GM19351 (cell line): Measurements from ENCODE around the gene NETO2.
"Not testable (repeated sequence)": the region's sequence is repeated elsewhere in the genome, so short reads cannot be mapped to it uniquely, and the experiment has no call there.

Experiments used
- ATAC-seq: cut with Tn5 transposase; IDR thresholded peaks from one replicate; pipeline ENCODE4 v1.9.1; 2021; ENCODE audit warnings: mild to moderate bottlenecking, moderate library complexity; ENCODE audit not compliant: unreplicated experiment

Gene NETO2

GRCh38 chr16:47136099-47136842, 7.5 kb downstream of the NETO2 start:
- ATAC-seq: no peak

- ATAC-seq: no peak
These were observed 9.2 kb downstream of the NETO2 start for GRCh38 chr16:47134550-47134949.

GRCh38 chr16:47132308-47132707, 11.4 kb downstream of the NETO2 start:
- no peak for ATAC-seq

- ATAC-seq: no peak
These were observed 13.8 kb downstream of the NETO2 start for GRCh38 chr16:47129755-47130435.

GRCh38 chr16:47127541-47127940, 16.2 kb downstream of the NETO2 start:
- ATAC-seq: no peak

GRCh38 chr16:47125757-47126156, 18.0 kb downstream of the NETO2 start:
- no peak for ATAC-seq

GRCh38 chr16:47113130-47113529, 30.6 kb downstream of the NETO2 start:
- no peak for ATAC-seq

GRCh38 chr16:47110939-47111338, 32.8 kb downstream of the NETO2 start:
- no peak for ATAC-seq

GRCh38 chr16:47109361-47109760, 34.4 kb downstream of the NETO2 start:
- ATAC-seq: no peak

GRCh38 chr16:47102921-47103320, 40.8 kb downstream of the NETO2 start:
- not testable (repeated sequence) for ATAC-seq

- not testable (repeated sequence) for ATAC-seq
These were observed 46.6 kb downstream of the NETO2 start for GRCh38 chr16:47097154-47097553.

GRCh38 chr16:47096297-47096696, 47.4 kb downstream of the NETO2 start:
- ATAC-seq: no peak

GRCh38 chr16:47084198-47084597, 59.5 kb downstream of the NETO2 start:
- ATAC-seq: no peak

GRCh38 chr16:47082099-47082865, 61.5 kb downstream of the NETO2 start:
- no peak for ATAC-seq

GRCh38 chr16:47081115-47081514, 62.6 kb downstream of the NETO2 start:
- ATAC-seq: no peak

GRCh38 chr16:47079860-47080259, 63.9 kb downstream of the NETO2 start:
- ATAC-seq: no peak

GRCh38 chr16:47073223-47074155, 70.3 kb downstream of the NETO2 start:
- ATAC-seq: no peak

- no peak for ATAC-seq
These were observed 71.6 kb downstream of the NETO2 start for GRCh38 chr16:47072158-47072557.

- no peak for ATAC-seq
These were observed 73.7 kb downstream of the NETO2 start for GRCh38 chr16:47069841-47070584.

- ATAC-seq: no peak
These were observed 74.4 kb downstream of the NETO2 start for GRCh38 chr16:47069313-47069712.
